HG03439 (cell line): ENCODE data around the gene DCAF4.
A peak's percentile ranks its signal among the peaks of the same experiment; 100 is the strongest.

Source experiments
- ATAC-seq: cut with Tn5 transposase; IDR thresholded peaks from one replicate; pipeline ENCODE4 v1.9.1; 2021; ENCODE audit warnings: mild to moderate bottlenecking, moderate library complexity; ENCODE audit not compliant: unreplicated experiment

Gene DCAF4, protein sequence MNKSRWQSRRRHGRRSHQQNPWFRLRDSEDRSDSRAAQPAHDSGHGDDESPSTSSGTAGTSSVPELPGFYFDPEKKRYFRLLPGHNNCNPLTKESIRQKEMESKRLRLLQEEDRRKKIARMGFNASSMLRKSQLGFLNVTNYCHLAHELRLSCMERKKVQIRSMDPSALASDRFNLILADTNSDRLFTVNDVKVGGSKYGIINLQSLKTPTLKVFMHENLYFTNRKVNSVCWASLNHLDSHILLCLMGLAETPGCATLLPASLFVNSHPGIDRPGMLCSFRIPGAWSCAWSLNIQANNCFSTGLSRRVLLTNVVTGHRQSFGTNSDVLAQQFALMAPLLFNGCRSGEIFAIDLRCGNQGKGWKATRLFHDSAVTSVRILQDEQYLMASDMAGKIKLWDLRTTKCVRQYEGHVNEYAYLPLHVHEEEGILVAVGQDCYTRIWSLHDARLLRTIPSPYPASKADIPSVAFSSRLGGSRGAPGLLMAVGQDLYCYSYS

DNA sequence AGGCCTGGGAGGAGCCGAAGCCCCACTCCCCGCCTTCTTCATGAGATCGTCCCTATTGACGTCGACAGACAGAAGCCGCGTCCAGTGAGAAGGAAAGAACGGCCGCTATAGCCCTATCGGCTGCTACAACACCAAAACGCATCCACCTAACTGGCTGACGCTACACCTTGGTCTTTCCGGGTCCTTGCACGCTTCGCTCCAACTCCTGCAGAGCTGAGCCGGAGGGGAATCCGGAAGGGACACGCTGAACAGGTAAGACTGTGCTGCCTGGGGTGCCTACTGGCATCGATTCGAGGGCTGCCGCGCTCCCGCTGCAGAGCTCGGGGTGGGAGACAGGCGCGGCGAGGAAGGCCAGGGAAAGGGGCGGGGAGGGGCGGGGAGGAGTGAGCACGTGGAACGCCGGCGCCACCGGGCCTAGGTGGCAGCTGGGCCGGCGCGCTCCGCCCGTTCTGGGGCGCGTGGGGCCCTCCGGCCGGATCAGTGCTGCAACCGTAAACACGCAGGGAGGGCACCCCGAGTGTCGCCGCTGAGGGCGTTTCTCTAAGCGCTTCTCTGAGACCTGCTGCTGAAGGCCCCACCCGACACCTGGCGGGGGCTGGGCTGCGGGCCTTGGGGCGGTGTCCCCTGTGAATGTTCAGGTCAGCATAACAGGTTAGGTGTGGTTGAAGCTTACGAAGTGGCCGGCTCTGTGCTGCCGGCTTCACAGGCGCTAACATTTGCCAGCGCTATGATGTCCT, at the start of gene DCAF4:
Gene DCAF4 (plus strand): TSS at position 173 of the 737 bp plus-strand sequence. CDS start 11,515 bp downstream, outside the sequence.
- peak; percentile 98 for ATAC-seq

GRCh38 chr14:72876710-72877063, 49.6 kb upstream of the DCAF4 start:
- no peak for ATAC-seq

DNA sequence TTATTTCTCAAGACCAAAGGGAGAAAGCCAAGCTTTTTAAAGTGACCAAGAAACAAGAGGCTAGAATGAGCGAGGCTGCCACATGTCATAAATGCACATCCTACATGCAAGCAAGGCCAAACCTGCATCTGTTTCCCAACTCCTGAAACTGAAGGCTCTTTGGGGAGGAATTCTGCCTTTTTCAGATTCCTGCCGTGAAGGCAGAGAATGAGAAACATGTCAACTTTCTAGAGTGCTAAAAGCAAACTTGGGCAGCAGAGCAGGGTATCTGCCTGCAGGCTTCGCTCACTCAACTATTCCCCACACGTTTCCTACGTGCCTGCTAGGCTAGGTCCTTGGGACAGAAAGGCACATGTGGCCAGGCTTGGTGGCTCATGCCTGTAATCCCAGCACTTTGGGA, 47.5 kb upstream of the DCAF4 start:
- no peak for ATAC-seq

- no peak for ATAC-seq
Measured at GRCh38 chr14:72879431-72879830, 46.8 kb upstream of the DCAF4 start.

DNA sequence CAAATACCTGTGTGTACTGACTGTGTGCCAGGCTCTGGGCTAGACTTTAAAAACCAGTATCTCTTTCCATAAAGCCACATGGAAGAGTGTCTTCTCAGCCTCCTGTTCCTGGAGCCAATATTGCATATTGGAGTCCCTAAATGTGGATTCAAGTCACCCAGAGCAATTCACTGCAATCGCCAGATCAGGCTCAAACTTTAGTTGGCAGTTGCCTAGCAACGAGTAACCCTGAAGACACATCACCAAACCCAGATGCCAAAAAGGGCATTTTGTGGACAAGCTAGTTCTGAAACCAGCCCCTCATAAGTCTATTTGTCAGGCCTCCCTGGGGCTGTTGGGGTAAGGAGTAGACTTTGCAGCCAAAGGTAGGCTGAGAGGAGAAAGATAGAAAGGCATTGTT, 46.1 kb upstream of the DCAF4 start:
- no peak for ATAC-seq

DNA sequence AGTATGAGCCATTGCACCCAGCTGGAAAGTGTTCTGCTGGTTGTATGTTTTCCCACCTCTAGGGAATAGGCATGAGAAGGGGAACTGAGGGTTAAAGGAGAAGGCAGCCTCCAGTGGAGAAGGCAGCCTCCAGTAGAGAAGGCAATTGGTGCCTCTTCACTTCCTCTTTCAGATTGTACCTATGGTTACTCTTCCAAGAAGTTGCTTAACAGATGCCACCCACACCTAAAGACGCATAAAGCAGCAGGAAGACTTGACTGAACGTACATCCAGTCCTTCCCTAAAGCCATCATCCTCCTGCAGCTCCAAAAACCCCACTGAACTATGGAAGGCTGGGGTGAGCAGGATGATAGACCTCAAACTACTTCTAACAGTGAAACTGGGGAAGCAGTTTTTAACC, 45.4 kb upstream of the DCAF4 start:
- ATAC-seq = no peak

GRCh38 chr14:72881543-72881942, 44.7 kb upstream of the DCAF4 start:
- no peak for ATAC-seq

- no peak for ATAC-seq
Measured at GRCh38 chr14:72882047-72882446, 44.2 kb upstream of the DCAF4 start.

DNA sequence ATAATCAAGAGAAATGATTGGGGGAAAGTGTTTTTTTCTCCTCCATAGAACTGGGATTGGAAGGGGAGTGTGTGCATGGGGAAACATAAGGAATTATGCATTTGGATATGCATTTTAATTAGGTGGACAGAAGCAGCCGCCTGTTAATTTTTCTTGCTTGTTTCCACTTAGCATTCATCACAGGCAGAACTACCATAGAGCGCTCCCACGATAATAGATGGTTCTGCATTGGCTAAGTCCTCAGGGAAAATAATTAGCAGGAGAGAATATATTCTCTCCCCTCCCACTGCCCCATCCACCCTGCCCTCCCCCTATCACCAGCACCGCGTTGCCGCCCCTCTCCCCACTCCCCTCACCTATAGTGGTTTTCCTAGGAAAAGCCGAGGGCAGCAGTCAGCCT, 43.8 kb upstream of the DCAF4 start:
- ATAC-seq = no peak

- no peak for ATAC-seq
Measured at GRCh38 chr14:72883109-72883508, 43.2 kb upstream of the DCAF4 start.

DNA sequence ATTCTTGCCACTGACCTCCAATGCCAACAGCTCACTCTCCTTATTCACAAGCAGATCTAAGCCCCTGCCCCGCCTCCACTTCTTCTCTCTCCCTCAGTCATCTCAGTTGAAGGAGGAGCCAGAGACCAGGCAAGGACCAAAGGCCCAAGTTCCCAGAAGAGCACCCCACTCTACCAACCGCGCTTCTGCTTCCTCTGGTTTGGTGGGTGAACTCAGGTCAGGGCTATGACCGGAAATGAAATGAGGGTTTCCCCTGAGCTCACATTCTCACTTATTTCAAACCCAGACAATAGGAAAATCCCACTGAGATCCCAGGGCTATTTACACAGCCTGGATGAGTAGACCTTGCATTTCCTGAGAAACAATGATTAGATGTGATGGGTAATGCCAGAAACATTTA, 42.3 kb upstream of the DCAF4 start:
- ATAC-seq = no peak

- no peak for ATAC-seq
Measured at GRCh38 chr14:72884386-72884785, 41.9 kb upstream of the DCAF4 start.

- ATAC-seq = no peak
Measured at GRCh38 chr14:72887514-72887913, 38.8 kb upstream of the DCAF4 start.

GRCh38 chr14:72888192-72888591, 38.1 kb upstream of the DCAF4 start:
- no peak for ATAC-seq

DNA sequence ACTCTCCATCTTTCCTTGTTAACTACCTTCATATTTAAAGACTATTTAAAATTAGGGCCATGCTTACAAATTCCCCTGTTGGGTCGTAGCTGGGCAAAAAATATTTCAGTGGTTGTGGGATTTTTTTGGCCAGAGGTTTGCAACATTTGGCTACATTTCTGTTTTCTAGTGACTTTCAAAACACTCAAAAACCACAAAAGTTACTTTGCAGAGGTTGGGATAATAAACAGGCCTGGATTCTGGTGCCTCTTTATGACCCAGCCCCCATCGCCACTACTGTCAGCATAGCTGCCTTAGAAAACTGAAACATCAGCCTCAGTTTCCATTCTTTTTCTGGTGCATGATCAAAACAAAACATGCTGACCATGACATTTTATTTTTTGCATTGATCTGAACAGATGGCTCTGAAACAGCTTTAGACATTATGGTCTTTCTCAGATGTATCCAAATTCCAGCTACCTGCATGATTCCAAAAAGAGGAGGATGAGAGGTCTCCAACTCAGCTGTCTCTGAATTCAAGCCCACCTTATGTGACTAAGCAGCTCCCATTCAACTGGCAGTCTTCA, 37.5 kb upstream of the DCAF4 start:
- no peak for ATAC-seq

DNA sequence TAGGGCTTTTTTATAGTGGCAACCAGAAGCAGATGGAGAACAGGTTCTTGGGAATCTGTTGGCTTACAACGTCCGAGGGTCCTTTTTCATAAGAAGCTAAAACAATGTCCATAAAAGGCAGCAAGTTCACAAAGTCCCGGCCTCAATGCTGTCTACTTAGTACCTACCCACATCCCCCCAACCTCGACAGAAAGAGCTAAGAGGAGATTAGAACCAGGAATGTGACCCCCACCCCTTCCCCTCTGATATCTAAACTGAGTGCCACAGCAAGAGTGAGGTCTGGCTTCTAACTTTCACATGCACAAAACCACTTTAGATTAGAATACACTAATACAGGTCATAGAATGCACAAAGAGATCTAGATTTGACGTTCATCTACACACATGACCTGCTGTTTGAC, 36.9 kb upstream of the DCAF4 start:
- ATAC-seq = no peak

- ATAC-seq = no peak
Measured at GRCh38 chr14:72891666-72892102, 34.6 kb upstream of the DCAF4 start.

DNA sequence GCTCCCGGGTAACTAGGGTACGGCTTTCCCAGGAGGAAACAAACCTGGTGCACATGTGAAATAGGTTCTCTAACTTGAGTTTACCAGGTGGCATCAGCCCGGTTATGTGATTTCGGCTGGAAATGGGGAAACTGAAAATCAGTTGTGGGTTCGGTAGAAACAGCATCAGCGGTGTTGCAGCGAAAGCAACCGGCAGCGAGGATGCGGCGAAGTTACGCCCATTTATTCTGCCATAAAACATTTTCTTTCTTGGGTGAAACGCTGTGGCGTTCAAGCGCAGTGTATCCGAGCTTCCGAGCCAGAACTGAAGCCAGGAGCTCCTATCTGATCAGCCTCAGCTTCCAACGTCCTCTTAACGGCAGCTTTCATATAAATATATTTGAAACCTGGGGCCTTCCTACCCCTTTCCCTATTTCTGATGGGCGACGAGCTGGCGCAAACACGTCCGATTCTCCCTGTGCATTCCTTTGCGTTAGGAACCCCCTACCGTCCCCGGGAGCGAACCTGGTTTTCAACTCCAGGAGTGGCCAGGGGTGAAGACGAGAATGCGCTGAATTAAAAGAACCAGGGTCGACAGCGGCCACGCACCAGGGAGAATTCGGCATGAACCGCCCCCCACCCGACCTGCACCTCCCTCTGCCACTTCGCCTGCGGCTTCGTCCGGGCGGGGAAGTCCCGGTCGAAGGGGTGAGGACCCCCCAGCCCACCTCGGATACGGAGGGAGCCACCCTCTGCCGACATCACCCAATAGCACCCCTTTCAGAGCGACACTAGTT, 34.0 kb upstream of the DCAF4 start:
- ATAC-seq = no peak

- peak; percentile 15 for ATAC-seq
Measured at GRCh38 chr14:72892879-72893635, 33.2 kb upstream of the DCAF4 start.

- ATAC-seq = peak; percentile 96
Measured at GRCh38 chr14:72893636-72894322, 32.5 kb upstream of the DCAF4 start, which contains the start of gene DPF3. TSS of gene DPF3 (minus strand) at chr14:72894101. CDS start at chr14:72894088, 13 bp downstream.
